Neural progenitor cell (in vitro differentiated cells): ENCODE measurements around the gene SMC3. TPM values are rescaled to one million over a fixed set of nuclear protein-coding genes. Genes with fewer than 3 reads are reported as not detected.
A peak's percentile ranks its signal among the peaks of the same experiment; 100 is the strongest.

Source experiments
- DNase-seq: peaks from one replicate; pipeline ENCODE4 v3.0.0-alpha.2; 2016; ENCODE audit warnings: low spot score
- H2AFZ ChIP-seq: fragments of 200-600 bp; sonication (generic); replicated peaks from 2 replicates; pipeline ENCODE4 v1.6.1; 2016; ENCODE audit warnings: antibody characterized with exemption
- H3F3A ChIP-seq: fragments of 200-600 bp; sonication (generic); 2 replicates; pipeline ENCODE4 v1.6.1; 2016; ENCODE audit warnings: antibody characterized with exemption, low read depth
- H3K27ac ChIP-seq: fragments of 200-600 bp; sonication (generic); 2 replicates; pipeline ENCODE4 v1.5.1; 2016; ENCODE audit warnings: mild to moderate bottlenecking
- H3K27me3 ChIP-seq: fragments of 200-600 bp; sonication (generic); 2 replicates; pipeline ENCODE4 v1.6.1; 2016; ENCODE audit warnings: mild to moderate bottlenecking, moderate library complexity
- H3K36me3 ChIP-seq: fragments of 200-600 bp; sonication (generic); 2 replicates; pipeline ENCODE4 v1.5.1; 2016
- H3K4me1 ChIP-seq: fragments of 200-600 bp; sonication (generic); 2 replicates; pipeline ENCODE4 v1.6.1; 2016; ENCODE audit warnings: mixed run types
- H3K4me2 ChIP-seq: fragments of 200-600 bp; sonication (generic); 2 replicates; pipeline ENCODE4 v1.6.1; 2016
- H3K4me3 ChIP-seq: fragments of 200-600 bp; sonication (generic); 2 replicates; pipeline ENCODE4 v1.5.1; 2016
- H3K79me2 ChIP-seq: fragments of 200-600 bp; sonication (generic); 2 replicates; pipeline ENCODE4 v1.6.1; 2016; ENCODE audit warnings: low read depth
- H3K9ac ChIP-seq: fragments of 200-600 bp; sonication (generic); 2 replicates; pipeline ENCODE4 v1.6.1; 2016
- H3K9me3 ChIP-seq: fragments of 200-600 bp; sonication (generic); 2 replicates; pipeline ENCODE4 v1.5.1; 2016; ENCODE audit warnings: low read depth
- H4K20me1 ChIP-seq: fragments of 200-600 bp; sonication (generic); 2 replicates; pipeline ENCODE4 v1.6.1; 2016; ENCODE audit warnings: low read depth
- H3K27ac Mint-ChIP-seq: 3 replicates; pipeline ENCODE4 v1.8.0; 2021; ENCODE audit warnings: mixed read lengths
- H3K27me3 Mint-ChIP-seq: 2 replicates; pipeline ENCODE4 v1.8.0; 2022; ENCODE audit warnings: low read depth, mild to moderate bottlenecking, inconsistent platforms, moderate library complexity, mixed read lengths; ENCODE audit not compliant: insufficient read depth
- H3K36me3 Mint-ChIP-seq: 3 replicates; pipeline ENCODE4 v1.8.0; 2021; ENCODE audit warnings: mixed read lengths
- H3K4me1 Mint-ChIP-seq: 3 replicates; pipeline ENCODE4 v1.8.0; 2021; ENCODE audit warnings: mixed read lengths
- H3K4me3 Mint-ChIP-seq: 3 replicates; pipeline ENCODE4 v1.8.0; 2021; ENCODE audit warnings: mild to moderate bottlenecking, moderate library complexity, mixed read lengths
- H3K9me3 Mint-ChIP-seq: 3 replicates; pipeline ENCODE4 v1.8.0; 2020; ENCODE audit warnings: mixed read lengths
- EZH2 ChIP-seq: fragments of 200-600 bp; sonication (generic); IDR thresholded peaks from 2 replicates; pipeline ENCODE4 v1.6.1; 2017; ENCODE audit warnings: antibody characterized with exemption, mild to moderate bottlenecking, moderate library complexity
- EZH2phosphoT487 ChIP-seq: fragments of 200-600 bp; sonication (generic); IDR thresholded peaks from 2 replicates; pipeline ENCODE4 v1.6.1; 2017; ENCODE audit warnings: antibody characterized with exemption
- total RNA-seq: library from RNA; depleted of rRNA; stranded (reverse); fragments of >200 nt; gene quantifications from 2 replicates; pipeline ENCODE4 v1.2.3, GENCODE V29; 2015; ENCODE audit warnings: low replicate concordance
- TF ChIP-seq, protein P1 (sequence below): fragments of 200-600 bp; sonication (generic); IDR thresholded peaks from 2 replicates; pipeline ENCODE4 v1.5.1; 2017; ENCODE audit warnings: antibody characterized with exemption, mild to moderate bottlenecking

Gene SMC3
- total RNA-seq, 1 donor from 2014 or later = 109 TPM

GRCh38 chr10:110576220-110576619 is 8.7 kb downstream of the SMC3 start:
- Histone ChIP-seq H3F3A (no peaks in the 10 kb centered on the region), H3K27ac (no peak overlapping the region), H3K79me2 (peaks cover 78% of the 10 kb centered on the region)

DNA sequence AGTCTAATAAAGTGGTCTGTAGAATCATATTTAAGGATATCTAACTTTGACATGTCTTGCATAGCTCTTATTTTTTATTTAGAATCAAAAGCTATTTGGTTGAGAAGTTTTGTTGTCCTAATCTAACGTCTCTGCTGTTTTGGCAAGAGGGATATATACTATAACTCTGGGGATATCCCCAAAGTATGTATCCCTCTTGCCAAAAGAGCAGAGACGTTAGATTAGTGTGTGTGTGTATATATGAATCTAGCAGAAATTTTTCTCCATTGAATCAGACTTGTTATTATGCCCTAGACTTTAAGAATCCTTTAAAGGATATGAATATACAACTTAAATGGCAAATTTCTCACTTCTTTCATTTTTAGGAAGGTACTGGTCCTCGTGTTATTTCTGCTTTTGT is 9.6 kb downstream of the SMC3 start:
- Mint-ChIP-seq H3K27me3 (no peaks in the 10 kb centered on the region), H3K9me3 (no peaks in the 10 kb centered on the region), H3K4me1 (peaks cover 7% of the 10 kb centered on the region), H3K27ac (no peak overlapping the region), H3K4me3 (no peak overlapping the region), H3K36me3 (peaks cover 31% of the 10 kb centered on the region)
- Histone ChIP-seq H3K9ac (no peak overlapping the region), H3K4me3 (no peak overlapping the region), H3K4me2 (no peak overlapping the region), H3K4me1 (peaks cover 12% of the 10 kb centered on the region), H3K36me3 (peaks cover 60% of the 10 kb centered on the region), H3F3A (no peaks in the 10 kb centered on the region), H3K27me3 (no peaks in the 10 kb centered on the region), H3K79me2 (peaks cover 72% of the 10 kb centered on the region), H4K20me1 (peaks cover 49% of the 10 kb centered on the region), H3K27ac (no peak overlapping the region), H3K9me3 (no peaks in the 10 kb centered on the region), H2AFZ (no peak overlapping the region)
- DNase-seq = no peak
- TF ChIP-seq EZH2 = no peak
- TF ChIP-seq EZH2phosphoT487 = no peak
- TF ChIP-seq, protein P1, sequence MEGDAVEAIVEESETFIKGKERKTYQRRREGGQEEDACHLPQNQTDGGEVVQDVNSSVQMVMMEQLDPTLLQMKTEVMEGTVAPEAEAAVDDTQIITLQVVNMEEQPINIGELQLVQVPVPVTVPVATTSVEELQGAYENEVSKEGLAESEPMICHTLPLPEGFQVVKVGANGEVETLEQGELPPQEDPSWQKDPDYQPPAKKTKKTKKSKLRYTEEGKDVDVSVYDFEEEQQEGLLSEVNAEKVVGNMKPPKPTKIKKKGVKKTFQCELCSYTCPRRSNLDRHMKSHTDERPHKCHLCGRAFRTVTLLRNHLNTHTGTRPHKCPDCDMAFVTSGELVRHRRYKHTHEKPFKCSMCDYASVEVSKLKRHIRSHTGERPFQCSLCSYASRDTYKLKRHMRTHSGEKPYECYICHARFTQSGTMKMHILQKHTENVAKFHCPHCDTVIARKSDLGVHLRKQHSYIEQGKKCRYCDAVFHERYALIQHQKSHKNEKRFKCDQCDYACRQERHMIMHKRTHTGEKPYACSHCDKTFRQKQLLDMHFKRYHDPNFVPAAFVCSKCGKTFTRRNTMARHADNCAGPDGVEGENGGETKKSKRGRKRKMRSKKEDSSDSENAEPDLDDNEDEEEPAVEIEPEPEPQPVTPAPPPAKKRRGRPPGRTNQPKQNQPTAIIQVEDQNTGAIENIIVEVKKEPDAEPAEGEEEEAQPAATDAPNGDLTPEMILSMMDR = no peak

More at GRCh38 chr10:110576220-110576619, 8.7 kb downstream of the SMC3 start:
- Mint-ChIP-seq H3K27me3 (no peaks in the 10 kb centered on the region), H3K9me3 (no peaks in the 10 kb centered on the region), H3K4me3 (no peak overlapping the region), H3K4me1 (peaks cover 11% of the 10 kb centered on the region), H3K27ac (no peak overlapping the region), H3K36me3 (peaks cover 28% of the 10 kb centered on the region)
- no peak for DNase-seq
- TF ChIP-seq EZH2phosphoT487 = no peak
- TF ChIP-seq, protein P1 = no peak
- TF ChIP-seq EZH2 = no peak
- Histone ChIP-seq H3K36me3 (peaks cover 53% of the 10 kb centered on the region), H4K20me1 (peaks cover 58% of the 10 kb centered on the region), H3K9me3 (no peaks in the 10 kb centered on the region), H2AFZ (no peak overlapping the region), H3K27me3 (no peaks in the 10 kb centered on the region), H3K9ac (no peak overlapping the region), H3K4me2 (no peak overlapping the region), H3K4me3 (no peak overlapping the region), H3K4me1 (peaks cover 15% of the 10 kb centered on the region)

DNA sequence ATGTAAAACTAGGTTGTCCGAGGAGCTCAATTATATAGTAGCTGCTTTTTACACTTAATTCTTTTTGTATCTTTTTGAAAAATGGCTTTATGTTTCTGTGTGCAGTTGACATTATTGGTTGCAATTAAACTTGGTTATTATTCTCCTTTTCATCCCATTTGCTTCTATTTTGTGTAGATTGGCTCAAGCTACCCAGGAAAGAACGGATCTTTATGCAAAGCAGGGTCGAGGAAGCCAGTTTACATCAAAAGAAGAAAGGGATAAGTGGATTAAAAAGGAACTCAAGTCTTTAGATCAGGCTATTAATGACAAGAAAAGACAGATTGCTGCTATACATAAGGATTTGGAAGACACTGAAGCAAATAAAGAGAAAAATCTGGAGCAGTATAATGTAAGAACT is 16.5 kb downstream of the SMC3 start:
- Mint-ChIP-seq H3K9me3 (no peaks in the 10 kb centered on the region), H3K36me3 (peaks cover 48% of the 10 kb centered on the region), H3K4me1 (peaks cover 3% of the 10 kb centered on the region), H3K27ac (no peak overlapping the region), H3K4me3 (no peak overlapping the region), H3K27me3 (no peaks in the 10 kb centered on the region)
- Histone ChIP-seq H3K79me2 (peaks cover 17% of the 10 kb centered on the region), H3K9me3 (no peaks in the 10 kb centered on the region), H3F3A (peaks cover 17% of the 10 kb centered on the region), H3K36me3 (peaks cover 66% of the 10 kb centered on the region), H3K4me2 (no peak overlapping the region), H3K4me1 (peaks cover 12% of the 10 kb centered on the region), H4K20me1 (peaks cover 22% of the 10 kb centered on the region), H2AFZ (no peak overlapping the region), H3K27ac (peak overlapping the region; percentile 74), H3K27me3 (no peaks in the 10 kb centered on the region), H3K4me3 (no peak overlapping the region), H3K9ac (no peak overlapping the region)
- TF ChIP-seq EZH2phosphoT487 (no peak), EZH2 (no peak)
- TF ChIP-seq, protein P1 = no peak
- DNase-seq = no peak
